ENCODE data around the gene METTL14.

METTL14 gene

DNA sequence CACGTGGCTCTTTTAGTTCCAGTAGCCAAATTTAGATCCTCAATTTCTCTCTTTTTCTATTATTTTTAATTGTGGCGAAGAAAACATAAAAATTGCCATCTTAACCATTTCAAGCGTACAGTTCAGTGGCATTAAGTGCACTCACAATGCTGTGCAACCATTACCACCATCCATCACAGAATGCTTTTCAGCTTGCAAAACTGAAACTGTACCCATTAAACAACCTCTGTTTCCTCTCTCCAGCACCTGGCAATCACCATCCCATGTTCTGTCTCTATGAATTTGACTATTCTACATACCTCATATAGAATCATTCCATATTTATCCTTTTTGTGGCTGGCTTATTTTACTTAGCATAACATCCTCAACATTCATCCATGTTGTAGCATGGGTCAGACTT, 74.9 kb downstream of the METTL14 start:
- Histone ChIP-seq H3K27me3 (no peaks in the 10 kb centered on the region), H3K4me3 (ENCODE audit: low read depth in 1 of 2, low read length in 1 of 2) (no peak overlapping the region), H3K9me3 (no peaks in the 10 kb centered on the region), H3K4me1 (ENCODE audit: control insufficient read depth in 1 of 2, insufficient read depth in 1 of 2, low read depth in 1 of 2, low read length in 1 of 2) (no peaks in the 10 kb centered on the region), H3K27ac (no peak overlapping the region), H3K36me3 (peaks cover 47% of the 10 kb centered on the region)
- TF ChIP-seq, protein P1, sequence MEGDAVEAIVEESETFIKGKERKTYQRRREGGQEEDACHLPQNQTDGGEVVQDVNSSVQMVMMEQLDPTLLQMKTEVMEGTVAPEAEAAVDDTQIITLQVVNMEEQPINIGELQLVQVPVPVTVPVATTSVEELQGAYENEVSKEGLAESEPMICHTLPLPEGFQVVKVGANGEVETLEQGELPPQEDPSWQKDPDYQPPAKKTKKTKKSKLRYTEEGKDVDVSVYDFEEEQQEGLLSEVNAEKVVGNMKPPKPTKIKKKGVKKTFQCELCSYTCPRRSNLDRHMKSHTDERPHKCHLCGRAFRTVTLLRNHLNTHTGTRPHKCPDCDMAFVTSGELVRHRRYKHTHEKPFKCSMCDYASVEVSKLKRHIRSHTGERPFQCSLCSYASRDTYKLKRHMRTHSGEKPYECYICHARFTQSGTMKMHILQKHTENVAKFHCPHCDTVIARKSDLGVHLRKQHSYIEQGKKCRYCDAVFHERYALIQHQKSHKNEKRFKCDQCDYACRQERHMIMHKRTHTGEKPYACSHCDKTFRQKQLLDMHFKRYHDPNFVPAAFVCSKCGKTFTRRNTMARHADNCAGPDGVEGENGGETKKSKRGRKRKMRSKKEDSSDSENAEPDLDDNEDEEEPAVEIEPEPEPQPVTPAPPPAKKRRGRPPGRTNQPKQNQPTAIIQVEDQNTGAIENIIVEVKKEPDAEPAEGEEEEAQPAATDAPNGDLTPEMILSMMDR (IDR thresholded peaks at IDR 0.05), result no peak

- no peaks in the 10 kb centered on the region for H3K27me3 ChIP-seq
- TF ChIP-seq, protein P1 (IDR thresholded peaks at IDR 0.05), result no peak
- no peak overlapping the region for H3K27ac ChIP-seq
- H3K4me3 ChIP-seq (ENCODE audit: low read depth in 1 of 2, low read length in 1 of 2), result no peak overlapping the region
- no peaks in the 10 kb centered on the region for H3K9me3 ChIP-seq
- H3K36me3 ChIP-seq, result peaks cover 47% of the 10 kb centered on the region
- H3K4me1 ChIP-seq (ENCODE audit: control insufficient read depth in 1 of 2, insufficient read depth in 1 of 2, low read depth in 1 of 2, low read length in 1 of 2), result no peaks in the 10 kb centered on the region
These were observed 75.3 kb downstream of the METTL14 start for GRCh38 chr4:118760493-118760892.

DNA sequence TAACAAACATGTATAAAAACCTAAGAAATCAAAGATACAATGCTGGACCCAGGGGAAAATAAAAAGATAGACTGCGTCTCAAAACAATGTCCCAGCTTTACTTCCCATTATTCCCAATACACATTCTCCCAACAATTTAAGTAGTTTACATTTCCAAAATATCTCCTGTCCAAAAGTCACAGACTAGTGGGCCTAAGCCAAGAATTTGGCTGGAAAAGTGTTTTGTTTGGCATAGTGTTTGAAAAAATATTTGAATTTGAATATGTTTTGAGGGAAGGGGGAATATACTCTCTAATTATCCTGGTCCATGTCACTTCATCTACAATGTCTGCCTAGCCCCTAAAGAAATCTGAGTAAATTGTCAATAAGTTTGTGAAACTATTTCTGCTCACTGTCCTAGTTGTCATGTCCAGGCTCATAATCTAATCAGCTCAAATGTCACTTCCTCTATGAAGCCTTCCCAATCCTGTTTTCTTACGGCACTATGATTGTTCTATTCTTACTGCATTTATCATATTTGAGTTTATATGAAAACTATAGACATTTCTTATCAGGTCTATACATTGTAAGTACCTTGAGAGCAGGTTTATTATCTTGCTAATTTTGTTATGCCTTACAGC, 76.3 kb downstream of the METTL14 start:
- TF ChIP-seq, protein P1 (IDR thresholded peaks at IDR 0.05), result no peak
- peaks cover 51% of the 10 kb centered on the region for H3K36me3 ChIP-seq
- no peaks in the 10 kb centered on the region for H3K27me3 ChIP-seq
- no peaks in the 10 kb centered on the region for H3K4me1 ChIP-seq (ENCODE audit: control insufficient read depth in 1 of 2, insufficient read depth in 1 of 2, low read depth in 1 of 2, low read length in 1 of 2)
- no peaks in the 10 kb centered on the region for H3K9me3 ChIP-seq
- no peak overlapping the region for H3K4me3 ChIP-seq (ENCODE audit: low read depth in 1 of 2, low read length in 1 of 2)
- no peak overlapping the region for H3K27ac ChIP-seq

GRCh38 chr4:118762155-118762554, 77.0 kb downstream of the METTL14 start:
- no peaks in the 10 kb centered on the region for H3K27me3 ChIP-seq
- TF ChIP-seq, protein P1 (IDR thresholded peaks at IDR 0.05), result no peak
- H3K27ac ChIP-seq, result no peak overlapping the region
- H3K4me1 ChIP-seq (ENCODE audit: control insufficient read depth in 1 of 2, insufficient read depth in 1 of 2, low read depth in 1 of 2, low read length in 1 of 2), result no peaks in the 10 kb centered on the region
- H3K36me3 ChIP-seq, result peaks cover 52% of the 10 kb centered on the region
- no peak overlapping the region for H3K4me3 ChIP-seq (ENCODE audit: low read depth in 1 of 2, low read length in 1 of 2)
- H3K9me3 ChIP-seq, result no peaks in the 10 kb centered on the region

DNA sequence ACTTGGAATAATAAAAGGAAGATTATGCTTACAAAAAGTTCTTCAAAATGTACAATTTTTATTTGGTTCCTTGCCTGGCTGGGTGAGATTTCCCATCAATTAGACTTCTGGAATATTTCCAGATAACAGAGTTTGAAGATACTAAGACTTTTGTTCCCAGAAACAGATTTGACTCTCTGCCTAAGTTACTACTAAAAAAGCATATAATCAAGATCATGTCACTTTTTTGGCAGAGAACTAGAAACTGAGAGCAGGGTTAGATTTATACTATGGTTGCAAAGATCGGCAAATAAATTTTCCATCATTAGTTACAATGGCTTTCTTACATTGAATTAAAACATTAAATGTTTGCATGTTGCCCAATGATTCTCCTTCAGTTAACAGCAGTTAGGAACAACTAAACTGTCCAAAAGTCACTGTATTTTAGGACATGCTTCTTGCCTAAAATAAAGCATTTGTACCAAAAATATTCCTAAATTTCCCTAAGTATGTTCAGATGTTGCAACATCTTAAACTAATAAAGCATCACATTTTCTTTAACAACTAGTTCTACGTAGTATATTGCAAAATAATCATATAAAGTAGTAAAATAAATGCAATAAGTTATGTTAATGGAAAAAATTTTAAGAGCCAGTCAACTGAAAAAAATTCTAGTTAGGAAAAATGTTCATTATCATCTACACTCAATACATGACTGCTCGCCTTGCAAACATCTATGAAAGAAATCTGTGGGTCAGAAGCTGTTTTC, 77.7 kb downstream of the METTL14 start:
- H3K27me3 ChIP-seq, result no peaks in the 10 kb centered on the region
- TF ChIP-seq, protein P1 (IDR thresholded peaks at IDR 0.05), result no peak
- H3K27ac ChIP-seq, result no peak overlapping the region
- H3K4me1 ChIP-seq (ENCODE audit: control insufficient read depth in 1 of 2, insufficient read depth in 1 of 2, low read depth in 1 of 2, low read length in 1 of 2), result no peaks in the 10 kb centered on the region
- no peak overlapping the region for H3K4me3 ChIP-seq (ENCODE audit: low read depth in 1 of 2, low read length in 1 of 2)
- no peaks in the 10 kb centered on the region for H3K9me3 ChIP-seq
- H3K36me3 ChIP-seq, result peaks cover 48% of the 10 kb centered on the region
